ENCODE data around the gene NXN.

DNA sequence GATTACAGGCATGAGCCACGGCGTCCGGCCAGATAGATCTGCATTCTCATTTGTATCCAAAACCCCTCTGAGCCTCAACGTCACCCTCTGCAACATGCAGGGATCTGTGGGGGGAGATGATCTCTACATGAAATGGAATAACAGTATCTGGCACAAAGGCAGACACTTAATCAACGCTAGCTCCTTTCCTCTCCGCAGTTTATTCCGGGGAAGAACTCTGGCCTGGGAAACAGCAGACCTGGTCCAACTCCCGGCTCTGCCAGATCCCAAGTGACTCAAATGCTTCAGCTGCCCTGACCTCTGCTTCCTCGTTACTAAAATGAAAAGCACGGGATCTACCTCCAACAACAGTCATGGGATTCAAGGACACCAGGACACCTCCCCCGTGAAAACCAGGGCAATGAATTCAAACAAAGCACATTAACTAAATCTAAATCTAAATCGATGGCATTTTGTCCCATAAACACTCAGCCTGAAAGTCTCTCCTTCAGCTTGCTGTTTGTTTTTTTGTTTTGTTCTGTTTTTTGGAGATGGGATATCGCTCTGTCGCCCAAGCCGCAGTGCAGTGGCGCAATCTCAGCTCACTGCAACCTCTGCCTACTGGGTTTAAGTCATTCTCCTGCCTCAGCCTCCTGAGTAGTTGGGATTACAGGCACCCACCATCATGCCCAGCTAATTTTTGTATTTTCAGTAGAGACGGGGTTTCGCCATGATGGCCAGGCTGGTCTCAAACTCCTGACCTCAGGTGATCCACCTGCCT lies 78.2 kb downstream of the NXN start:
- TF ChIP-seq, protein P1, sequence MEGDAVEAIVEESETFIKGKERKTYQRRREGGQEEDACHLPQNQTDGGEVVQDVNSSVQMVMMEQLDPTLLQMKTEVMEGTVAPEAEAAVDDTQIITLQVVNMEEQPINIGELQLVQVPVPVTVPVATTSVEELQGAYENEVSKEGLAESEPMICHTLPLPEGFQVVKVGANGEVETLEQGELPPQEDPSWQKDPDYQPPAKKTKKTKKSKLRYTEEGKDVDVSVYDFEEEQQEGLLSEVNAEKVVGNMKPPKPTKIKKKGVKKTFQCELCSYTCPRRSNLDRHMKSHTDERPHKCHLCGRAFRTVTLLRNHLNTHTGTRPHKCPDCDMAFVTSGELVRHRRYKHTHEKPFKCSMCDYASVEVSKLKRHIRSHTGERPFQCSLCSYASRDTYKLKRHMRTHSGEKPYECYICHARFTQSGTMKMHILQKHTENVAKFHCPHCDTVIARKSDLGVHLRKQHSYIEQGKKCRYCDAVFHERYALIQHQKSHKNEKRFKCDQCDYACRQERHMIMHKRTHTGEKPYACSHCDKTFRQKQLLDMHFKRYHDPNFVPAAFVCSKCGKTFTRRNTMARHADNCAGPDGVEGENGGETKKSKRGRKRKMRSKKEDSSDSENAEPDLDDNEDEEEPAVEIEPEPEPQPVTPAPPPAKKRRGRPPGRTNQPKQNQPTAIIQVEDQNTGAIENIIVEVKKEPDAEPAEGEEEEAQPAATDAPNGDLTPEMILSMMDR (IDR thresholded peaks at IDR 0.05), result no peak
- no peak for TF ChIP-seq ZFX (IDR thresholded peaks at IDR 0.05; ENCODE audit: borderline replicate concordance)
